GM12878 (cell line): Measurements from ENCODE around the gene GPR141. TPM values are rescaled to one million over a fixed set of nuclear protein-coding genes. Genes with fewer than 3 reads are reported as not detected.

Source experiments
- ATAC-seq: fragments of 200-7000 bp; cut with Tn5 transposase; 3 replicates; pipeline ENCODE4 v1.9.1; 2020; ENCODE audit warnings: mild to moderate bottlenecking, moderate library complexity
- BruUV-seq: library from RNA; stranded (reverse); fragments of 400-500 nt; replicated peaks from 2 replicates; lab custom pipeline; 2021; lab: Mats Ljungman, UMichigan
- CTCF ChIA-PET: fragments of 300-600 bp; sonication (Branson Sonifier 250); formaldehyde crosslinking; extraction: SDS; loops from one replicate; lab custom pipeline; 2021; ENCODE audit warnings: inconsistent platforms; lab: Yijun Ruan, JAX
- POLR2A ChIA-PET: fragments of 350-600 bp; formaldehyde crosslinking; extraction: SDS; loops from one replicate; lab custom pipeline; 2021; ENCODE audit warnings: inconsistent platforms; lab: Charles Lee
- RAD21 ChIA-PET: fragments of 300-600 bp; sonication (Branson Sonifier 250); formaldehyde crosslinking; loops from one replicate; lab custom pipeline; 2023; ENCODE audit warnings: antibody characterized with exemption; ENCODE audit not compliant: unreplicated experiment; lab: Charles Lee
- SMC1A ChIA-PET: fragments of 300-600 bp; sonication (Branson Sonifier 250); formaldehyde crosslinking; loops from one replicate; lab custom pipeline; 2023; ENCODE audit not compliant: unreplicated experiment, uncharacterized antibody; lab: Charles Lee
- DNase-seq: peaks from one replicate; pipeline ENCODE4 v3.0.0-alpha.2; 2011; ENCODE audit warnings: low read depth, low spot score
- FAIRE-seq: peaks from 3 replicates; lab custom pipeline; 2011; peaks lifted over from hg19 to GRCh38; lab: Jason Lieb, UNC
- H2AFZ ChIP-seq: 2 replicates; pipeline ENCODE4 v1.6.0; 2011; ENCODE audit warnings: low read depth, low read length, control low read depth; ENCODE audit not compliant: control insufficient read depth
- H3K27ac ChIP-seq: 2 replicates; pipeline ENCODE4 v1.5.1; 2011; ENCODE audit warnings: control low read depth; ENCODE audit not compliant: control insufficient read depth, insufficient read depth
- H3K27me3 ChIP-seq, 2 experiments: replicated peaks in 1 of 2; 2 replicates each; pipeline versions ENCODE4 v1.6.0 to v1.6.1; 2011; ENCODE audit warnings: low read length in 1 of 2; ENCODE audit not compliant: control insufficient read depth in 2 of 2, insufficient read depth in 2 of 2
- H3K36me3 ChIP-seq, 2 experiments: 2 replicates each; pipeline ENCODE4 v1.5.1; 2011; ENCODE audit warnings: low read length in 1 of 2; ENCODE audit not compliant: control insufficient read depth in 2 of 2, insufficient read depth in 2 of 2
- H3K4me1 ChIP-seq: 2 replicates; pipeline ENCODE4 v1.6.1; 2011; ENCODE audit warnings: mild to moderate bottlenecking, low read length, moderate library complexity, mixed read lengths; ENCODE audit not compliant: control insufficient read depth, insufficient read depth
- H3K4me2 ChIP-seq: 2 replicates; pipeline ENCODE4 v1.6.0; 2011; ENCODE audit warnings: control low read depth; ENCODE audit not compliant: control insufficient read depth, insufficient read depth
- H3K4me3 ChIP-seq: fragments of 200-600 bp; sonication (generic); 2 replicates; pipeline ENCODE4 v1.5.1; 2016
- H3K79me2 ChIP-seq: 2 replicates; pipeline ENCODE4 v1.6.0; 2011; ENCODE audit warnings: low read length; ENCODE audit not compliant: control insufficient read depth, insufficient read depth
- H3K9ac ChIP-seq: 2 replicates; pipeline ENCODE4 v1.8.0; 2011; ENCODE audit warnings: low read length, control low read depth, mixed read lengths; ENCODE audit not compliant: control insufficient read depth, insufficient read depth
- H3K9me3 ChIP-seq: replicated peaks from 3 replicates; pipeline ENCODE4 v1.5.1; 2011; ENCODE audit warnings: mild to moderate bottlenecking, low read length; ENCODE audit not compliant: control insufficient read depth, insufficient read depth
- H4K20me1 ChIP-seq: 2 replicates; pipeline ENCODE4 v1.6.0; 2011; ENCODE audit not compliant: control insufficient read depth, insufficient read depth
- CREM ChIP-seq: IDR thresholded peaks from 2 replicates; pipeline ENCODE4 v1.6.1; 2014; ENCODE audit warnings: antibody characterized with exemption, low read depth
- NFYA ChIP-seq: IDR thresholded peaks from 2 replicates; pipeline ENCODE4 v1.6.1; 2011; ENCODE audit warnings: low read depth, mild to moderate bottlenecking, low read length, improper control_type of control experiment, borderline replicate concordance
- SMAD1 ChIP-seq: fragments of 450-650 bp; IDR thresholded peaks from 2 replicates; pipeline ENCODE4 v1.6.1; 2018; ENCODE audit warnings: mild to moderate bottlenecking, low read depth; ENCODE audit not compliant: partially characterized antibody
- ZNF217 ChIP-seq: fragments of 450-650 bp; IDR thresholded peaks from 2 replicates; pipeline ENCODE4 v1.6.1; 2017; ENCODE audit warnings: antibody characterized with exemption, mild to moderate bottlenecking
- WGBS: methylation state at CpG from one replicate; pipeline ENCODE4 v1.1.6; 2016; ENCODE audit warnings: low lambda C conversion rate; ENCODE audit not compliant: insufficient replicate concordance, insufficient coverage; ENCODE audit errors: missing lambda C conversion rate; 5-methylcytosine and 5-hydroxymethylcytosine counted together
- in situ Hi-C: fragments of 300-500 bp; cut with MboI; formaldehyde crosslinking; loops from 9 replicates; pipeline ENCODE4 v1.14.3; 2018; ENCODE audit warnings: mixed read lengths
- intact Hi-C: fragments of 100-400 bp; cut with micrococcal nuclease; formaldehyde crosslinking; loops from one replicate; pipeline ENCODE4 v1.14.2; 2022; ENCODE audit not compliant: unreplicated experiment
- polyA plus RNA-seq, 11 experiments: library from polyadenylated mRNA; depleted of rRNA in 4 of 11; unstranded in 6 of 11; stranded (reverse) in 5 of 11; fragments of >200 nt; fragmentation: Nextera tagmentation in 4 of 11; fragmentation: Illumina TruSeq in 1 of 11; extraction: Ambion mirVana in 4 of 11; extraction: Trizol in 1 of 11; gene quantifications; 1 replicate in 1 of 11; 2 replicates in 10 of 11; pipeline versions ENCODE4 v1.2.1 to v1.2.3, GENCODE V29; 2011 to 2016; ENCODE audit warnings: inconsistent platforms in 2 of 11, missing spikeins in 2 of 11, low read depth in 1 of 11
- total RNA-seq, 4 experiments: library from RNA; depleted of rRNA in 3 of 4; stranded (reverse); fragments of >200 nt in 3 of 4; fragmentation: Illumina TruSeq in 1 of 4; extraction: Trizol in 1 of 4; gene quantifications; 2 replicates each; pipeline versions ENCODE4 v1.2.1 to v1.2.3, GENCODE V29; 2013 to 2021
- TF ChIP-seq, protein P1 (sequence below): fragments of 450-650 bp; IDR thresholded peaks from 2 replicates; pipeline ENCODE4 v1.6.1; 2017; ENCODE audit warnings: mild to moderate bottlenecking, moderate library complexity
- TF ChIP-seq, protein P2 (sequence below): fragments of 450-650 bp; IDR thresholded peaks from 2 replicates; pipeline ENCODE4 v1.6.1; 2016; ENCODE audit warnings: mild to moderate bottlenecking

The GPR141 gene
- total and polyA plus RNA-seq, 10 of the 15 experiments (the other 5 are each of a cell fraction or from before 2014, with no cell fraction given), result 0.56 to 3.9 (median 1.2) TPM

DNA sequence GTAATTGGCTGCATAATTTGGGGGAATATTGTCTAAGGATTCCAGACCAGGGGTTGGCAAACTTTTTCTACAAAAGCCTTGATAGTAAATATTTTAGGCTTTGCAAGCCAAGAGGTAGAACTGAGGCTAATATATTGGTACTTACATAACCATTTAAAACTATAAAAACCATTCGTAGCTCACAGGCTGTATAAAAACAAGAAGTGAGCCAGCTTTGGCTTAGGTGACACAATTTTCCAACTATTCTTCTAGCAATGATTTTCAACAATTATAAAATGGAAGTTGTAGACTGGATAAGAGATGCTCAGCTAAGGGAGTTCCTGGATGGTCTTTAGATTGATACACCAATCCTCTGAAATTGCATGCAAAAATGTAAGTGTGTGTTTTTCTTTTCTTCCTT lies 1.4 kb downstream of the GPR141 start (continued):
- TF ChIP-seq, protein P1, sequence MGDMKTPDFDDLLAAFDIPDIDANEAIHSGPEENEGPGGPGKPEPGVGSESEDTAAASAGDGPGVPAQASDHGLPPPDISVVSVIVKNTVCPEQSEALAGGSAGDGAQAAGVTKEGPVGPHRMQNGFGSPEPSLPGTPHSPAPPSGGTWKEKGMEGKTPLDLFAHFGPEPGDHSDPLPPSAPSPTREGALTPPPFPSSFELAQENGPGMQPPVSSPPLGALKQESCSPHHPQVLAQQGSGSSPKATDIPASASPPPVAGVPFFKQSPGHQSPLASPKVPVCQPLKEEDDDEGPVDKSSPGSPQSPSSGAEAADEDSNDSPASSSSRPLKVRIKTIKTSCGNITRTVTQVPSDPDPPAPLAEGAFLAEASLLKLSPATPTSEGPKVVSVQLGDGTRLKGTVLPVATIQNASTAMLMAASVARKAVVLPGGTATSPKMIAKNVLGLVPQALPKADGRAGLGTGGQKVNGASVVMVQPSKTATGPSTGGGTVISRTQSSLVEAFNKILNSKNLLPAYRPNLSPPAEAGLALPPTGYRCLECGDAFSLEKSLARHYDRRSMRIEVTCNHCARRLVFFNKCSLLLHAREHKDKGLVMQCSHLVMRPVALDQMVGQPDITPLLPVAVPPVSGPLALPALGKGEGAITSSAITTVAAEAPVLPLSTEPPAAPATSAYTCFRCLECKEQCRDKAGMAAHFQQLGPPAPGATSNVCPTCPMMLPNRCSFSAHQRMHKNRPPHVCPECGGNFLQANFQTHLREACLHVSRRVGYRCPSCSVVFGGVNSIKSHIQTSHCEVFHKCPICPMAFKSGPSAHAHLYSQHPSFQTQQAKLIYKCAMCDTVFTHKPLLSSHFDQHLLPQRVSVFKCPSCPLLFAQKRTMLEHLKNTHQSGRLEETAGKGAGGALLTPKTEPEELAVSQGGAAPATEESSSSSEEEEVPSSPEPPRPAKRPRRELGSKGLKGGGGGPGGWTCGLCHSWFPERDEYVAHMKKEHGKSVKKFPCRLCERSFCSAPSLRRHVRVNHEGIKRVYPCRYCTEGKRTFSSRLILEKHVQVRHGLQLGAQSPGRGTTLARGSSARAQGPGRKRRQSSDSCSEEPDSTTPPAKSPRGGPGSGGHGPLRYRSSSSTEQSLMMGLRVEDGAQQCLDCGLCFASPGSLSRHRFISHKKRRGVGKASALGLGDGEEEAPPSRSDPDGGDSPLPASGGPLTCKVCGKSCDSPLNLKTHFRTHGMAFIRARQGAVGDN, result no peak

DNA sequence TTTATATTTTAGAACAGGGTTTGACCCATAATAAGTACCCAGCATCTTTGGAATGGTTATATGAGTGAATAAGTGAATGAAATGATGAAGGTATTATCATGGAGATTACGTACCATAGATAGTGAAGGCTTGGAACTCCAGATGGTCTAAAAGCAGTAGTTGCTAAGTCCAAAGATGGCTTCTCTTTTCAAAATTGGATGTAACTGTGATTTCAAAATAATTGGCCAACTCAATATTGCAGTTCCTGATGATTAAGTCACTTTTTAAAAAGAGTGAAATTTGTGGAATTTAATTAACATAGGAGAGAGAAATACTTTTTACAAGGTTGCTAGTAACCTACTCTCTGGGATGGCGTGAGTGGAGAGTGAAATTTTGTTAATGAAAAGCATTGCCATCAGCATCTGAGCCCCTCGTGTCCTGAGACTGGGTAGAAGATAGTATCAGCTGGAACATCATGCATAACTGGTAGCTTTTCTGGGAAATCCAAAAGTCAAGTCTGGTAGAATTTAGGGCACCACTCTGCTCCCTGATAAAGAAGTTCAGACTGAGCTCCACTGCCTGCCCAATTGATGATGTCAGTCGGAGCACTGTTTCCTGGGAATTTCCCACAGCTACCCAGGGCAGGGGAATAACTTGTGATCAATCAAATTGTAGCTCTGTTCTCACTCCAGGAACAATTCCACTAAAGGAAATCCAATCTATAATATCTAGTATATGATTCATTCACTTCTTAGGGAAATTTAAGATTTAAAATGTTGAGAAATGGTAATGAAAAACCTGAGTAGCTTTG lies 3.2 kb downstream of the GPR141 start:
- DNase-seq (no peak), ATAC-seq (no peak), FAIRE-seq (no peak)
- no TSS peak for BruUV-seq
- no peak overlapping the region for H3K9ac ChIP-seq
- no peak overlapping the region for H3K27ac ChIP-seq
- TF ChIP-seq, protein P2, sequence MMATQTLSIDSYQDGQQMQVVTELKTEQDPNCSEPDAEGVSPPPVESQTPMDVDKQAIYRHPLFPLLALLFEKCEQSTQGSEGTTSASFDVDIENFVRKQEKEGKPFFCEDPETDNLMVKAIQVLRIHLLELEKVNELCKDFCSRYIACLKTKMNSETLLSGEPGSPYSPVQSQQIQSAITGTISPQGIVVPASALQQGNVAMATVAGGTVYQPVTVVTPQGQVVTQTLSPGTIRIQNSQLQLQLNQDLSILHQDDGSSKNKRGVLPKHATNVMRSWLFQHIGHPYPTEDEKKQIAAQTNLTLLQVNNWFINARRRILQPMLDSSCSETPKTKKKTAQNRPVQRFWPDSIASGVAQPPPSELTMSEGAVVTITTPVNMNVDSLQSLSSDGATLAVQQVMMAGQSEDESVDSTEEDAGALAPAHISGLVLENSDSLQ, result no peak
- TF ChIP-seq CREM, result no peak
- no peak for TF ChIP-seq ZNF217
- no peak for TF ChIP-seq SMAD1
- no peak for TF ChIP-seq NFYA
- ChIA-PET RAD21 (interaction anchor here (1.6 to 2.6 kb wide), 3 partner anchors 12 to 46 kb away, joined by 5 to 10 read pairs (median 9); no protein-coding TSS in a partner anchor), SMC1A (interaction anchor here (0.7 to 3.1 kb wide), 14 partner anchors 11 to 147 kb away, joined by 3 to 15 read pairs (median 4); no protein-coding TSS in a partner anchor), POLR2A (interaction anchor here (0.6 to 1.5 kb wide), 5 partner anchors 17 to 861 kb away, joined by 3 to 8 read pairs (median 5); no protein-coding TSS in a partner anchor), CTCF (interaction anchor here (0.6 to 5.0 kb wide), 14 partner anchors 9 to 147 kb away, joined by 3 to 22 read pairs (median 4); no protein-coding TSS in a partner anchor)
- H3K79me2 ChIP-seq, result no peaks in the 10 kb centered on the region; the same call in none of the 2 replicates
- H3K9me3 ChIP-seq, result peaks cover 5% of the 10 kb centered on the region; the same call in 2 of the 3 replicates
- no peaks in the 10 kb centered on the region for H4K20me1 ChIP-seq
- H3K4me1 ChIP-seq, result peaks cover 20% of the 10 kb centered on the region
- no peak overlapping the region for H3K4me3 ChIP-seq
- WGBS, result 62% methylated on average over 4 of the region's 4 CpGs
- H3K27me3 ChIP-seq, result no peaks in the 10 kb centered on the region
- in situ Hi-C loops (no loop called here), intact Hi-C loops (no loop called here)
- no peak overlapping the region for H2AFZ ChIP-seq
- H3K36me3 ChIP-seq, result no peaks in the 10 kb centered on the region
- no peak overlapping the region for H3K4me2 ChIP-seq
